Trophoblast cell (in vitro differentiated cells and primary cell): ENCODE results near the gene OR6N2.

Source experiments
- DNase-seq, 2 donors: peaks; one replicate each; pipeline ENCODE4 v3.0.0-alpha.2; 2016
- H2AFZ ChIP-seq: 2 replicates; pipeline ENCODE4 v1.6.1; 2013; ENCODE audit warnings: low read length, moderate library complexity, mild to moderate bottlenecking; ENCODE audit not compliant: insufficient read depth, poor library complexity
- H2AK5ac ChIP-seq: 2 replicates; pipeline ENCODE4 v1.6.1; 2013; ENCODE audit warnings: mild to moderate bottlenecking, low read length
- H2BK120ac ChIP-seq: 2 replicates; pipeline ENCODE4 v1.6.1; 2013; ENCODE audit warnings: low read length, mild to moderate bottlenecking, moderate library complexity; ENCODE audit not compliant: insufficient read depth, poor library complexity
- H2BK12ac ChIP-seq: 2 replicates; pipeline ENCODE4 v1.6.1; 2013; ENCODE audit warnings: mild to moderate bottlenecking, low read length, moderate library complexity
- H2BK5ac ChIP-seq: 2 replicates; pipeline ENCODE4 v1.6.1; 2013; ENCODE audit warnings: low read length, low read depth, moderate library complexity, mild to moderate bottlenecking; ENCODE audit not compliant: poor library complexity
- H3K14ac ChIP-seq: 2 replicates; pipeline ENCODE4 v1.6.1; 2013; ENCODE audit warnings: mild to moderate bottlenecking, low read length
- H3K18ac ChIP-seq: 2 replicates; pipeline ENCODE4 v1.6.1; 2013; ENCODE audit warnings: mild to moderate bottlenecking, low read length
- H3K23ac ChIP-seq: 2 replicates; pipeline ENCODE4 v1.6.1; 2013; ENCODE audit warnings: low read length
- H3K27ac ChIP-seq: 2 replicates; pipeline ENCODE4 v1.5.1; 2013; ENCODE audit warnings: low read depth, mild to moderate bottlenecking, inconsistent platforms, low read length, moderate library complexity
- H3K27me3 ChIP-seq: 2 replicates; pipeline ENCODE4 v1.6.1; 2013; ENCODE audit warnings: inconsistent platforms, mild to moderate bottlenecking, low read length, moderate library complexity; ENCODE audit not compliant: insufficient read depth
- H3K36me3 ChIP-seq, 2 experiments: 1 replicate in 1 of 2; 2 replicates in 1 of 2; pipeline ENCODE4 v1.6.1; 2013; ENCODE audit warnings: low read length in 2 of 2, mild to moderate bottlenecking in 2 of 2, moderate library complexity in 1 of 2; ENCODE audit not compliant: insufficient read depth in 2 of 2, control insufficient read depth in 1 of 2
- H3K4ac ChIP-seq: 2 replicates; pipeline ENCODE4 v1.6.1; 2013; ENCODE audit warnings: low read depth, mild to moderate bottlenecking, low read length, moderate library complexity
- H3K4me1 ChIP-seq, 2 experiments: 1 replicate in 1 of 2; 2 replicates in 1 of 2; pipeline ENCODE4 v1.6.1; 2013; ENCODE audit warnings: low read length in 2 of 2, mild to moderate bottlenecking in 2 of 2, moderate library complexity in 1 of 2; ENCODE audit not compliant: insufficient read depth in 2 of 2, control insufficient read depth in 1 of 2
- H3K4me2 ChIP-seq: 2 replicates; pipeline ENCODE4 v1.6.1; 2013; ENCODE audit warnings: inconsistent platforms, mild to moderate bottlenecking, low read length, moderate library complexity
- H3K4me3 ChIP-seq: 2 replicates; pipeline ENCODE4 v1.5.1; 2013; ENCODE audit warnings: mild to moderate bottlenecking, low read depth, low read length, inconsistent platforms
- H3K79me1 ChIP-seq: one replicate; pipeline ENCODE4 v1.6.1; 2013; ENCODE audit warnings: low read length
- H3K79me2 ChIP-seq: 2 replicates; pipeline ENCODE4 v1.6.1; 2013; ENCODE audit warnings: low read length, mild to moderate bottlenecking; ENCODE audit not compliant: control insufficient read depth, insufficient read depth, poor library complexity
- H3K9ac ChIP-seq: 2 replicates; pipeline ENCODE4 v1.6.1; 2013; ENCODE audit warnings: mild to moderate bottlenecking, low read length
- H3K9me3 ChIP-seq: 2 replicates; pipeline ENCODE4 v1.6.1; 2013; ENCODE audit warnings: low read depth, mild to moderate bottlenecking, control low read depth, inconsistent platforms, low read length; ENCODE audit not compliant: insufficient read depth
- H4K12ac ChIP-seq: 2 replicates; pipeline ENCODE4 v1.6.1; 2013; ENCODE audit warnings: low read depth, mild to moderate bottlenecking, low read length, moderate library complexity
- H4K8ac ChIP-seq: 2 replicates; pipeline ENCODE4 v1.6.1; 2013; ENCODE audit warnings: low read depth, mild to moderate bottlenecking, low read length, moderate library complexity
- H4K91ac ChIP-seq: one replicate; pipeline ENCODE4 v1.6.1; 2013; ENCODE audit warnings: low read depth, mild to moderate bottlenecking, low read length, moderate library complexity
- WGBS: extraction: QIAGEN DNeasy Blood & Tissue Kit; methylation state at CpG from one replicate; pipeline ENCODE4 v1.1.7; 2013; ENCODE audit warnings: missing lambda C conversion rate; ENCODE audit not compliant: insufficient read length, insufficient coverage; ENCODE audit errors: extremely low coverage; 5-methylcytosine and 5-hydroxymethylcytosine counted together

The OR6N2 gene

GRCh38 chr1:158799689-158800088 lies 18.7 kb upstream of the OR6N2 start:
- Histone ChIP-seq H2AK5ac (no peak overlapping the region), H3K4me1 (no peaks in the 10 kb centered on the region), H3K9ac (no peak overlapping the region), H3K27ac (no peak overlapping the region), H4K91ac (no peak overlapping the region), H3K18ac (no peak overlapping the region), H3K4me3 (no peak overlapping the region), H2BK5ac (no peak overlapping the region), H3K4me2 (no peak overlapping the region), H3K4ac (no peak overlapping the region), H3K23ac (no peak overlapping the region), H2BK12ac (no peak overlapping the region), H3K79me2 (no peaks in the 10 kb centered on the region), H4K12ac (no peak overlapping the region), H2AFZ (no peak overlapping the region), H3K27me3 (no peaks in the 10 kb centered on the region), H3K79me1 (no peaks in the 10 kb centered on the region), H3K36me3 (no peaks in the 10 kb centered on the region), H2BK120ac (no peak overlapping the region), H3K14ac (no peak overlapping the region), H4K8ac (no peak overlapping the region), H3K9me3 (no peaks in the 10 kb centered on the region)
- no CpG with 5 or more reads among the region's 4 CpGs for WGBS
- DNase-seq = no peak

DNA sequence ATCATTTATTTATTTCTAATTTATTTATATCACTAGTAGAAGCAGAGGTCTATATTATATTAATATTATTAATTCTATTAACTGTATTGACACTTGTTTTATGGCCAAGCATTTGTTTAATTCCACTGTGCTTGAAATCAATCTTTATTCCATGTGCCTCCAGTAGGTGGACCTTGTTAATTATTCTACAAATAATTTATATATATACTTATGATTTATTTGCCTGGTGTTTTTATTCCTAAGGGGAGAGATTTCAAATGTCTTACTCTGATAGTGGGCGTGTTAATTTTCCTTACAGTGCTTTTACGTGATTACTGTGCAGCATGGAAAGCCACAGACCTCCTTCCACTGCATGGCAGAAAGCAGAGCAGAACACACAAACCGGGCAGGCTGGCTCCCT lies 17.5 kb upstream of the OR6N2 start:
- no peak for DNase-seq
- Histone ChIP-seq H3K36me3 (no peaks in the 10 kb centered on the region), H3K23ac (no peak overlapping the region), H2BK120ac (no peak overlapping the region), H3K27ac (no peak overlapping the region), H2AK5ac (no peak overlapping the region), H3K14ac (no peak overlapping the region), H3K79me1 (no peaks in the 10 kb centered on the region), H3K4me3 (no peak overlapping the region), H2BK12ac (no peak overlapping the region), H4K91ac (no peak overlapping the region), H3K4ac (no peak overlapping the region), H2BK5ac (no peak overlapping the region), H3K18ac (no peak overlapping the region), H4K12ac (no peak overlapping the region), H3K9me3 (no peaks in the 10 kb centered on the region), H4K8ac (no peak overlapping the region), H3K4me1 (no peaks in the 10 kb centered on the region), H3K27me3 (no peaks in the 10 kb centered on the region), H3K79me2 (no peaks in the 10 kb centered on the region), H3K4me2 (no peak overlapping the region), H2AFZ (no peak overlapping the region), H3K9ac (no peak overlapping the region)
- WGBS = no CpG with 5 or more reads among the region's 3 CpGs

- no peak overlapping the region for H3K27ac ChIP-seq
- no peaks in the 10 kb centered on the region for H3K79me1 ChIP-seq
- no peaks in the 10 kb centered on the region for H3K4me1 ChIP-seq
- H3K23ac ChIP-seq = no peak overlapping the region
- no peak overlapping the region for H4K8ac ChIP-seq
- no peak overlapping the region for H2AFZ ChIP-seq
- H2AK5ac ChIP-seq = no peak overlapping the region
- no peak overlapping the region for H3K4me3 ChIP-seq
- H3K27me3 ChIP-seq = no peaks in the 10 kb centered on the region
- H4K91ac ChIP-seq = no peak overlapping the region
- no peaks in the 10 kb centered on the region for H3K79me2 ChIP-seq
- H2BK5ac ChIP-seq = no peak overlapping the region
- no peak for DNase-seq
- H2BK12ac ChIP-seq = no peak overlapping the region
- H3K36me3 ChIP-seq = no peaks in the 10 kb centered on the region
- H3K14ac ChIP-seq = no peak overlapping the region
- no peak overlapping the region for H3K4me2 ChIP-seq
- no peak overlapping the region for H2BK120ac ChIP-seq
- no peak overlapping the region for H3K4ac ChIP-seq
- H3K9ac ChIP-seq = no peak overlapping the region
- H3K18ac ChIP-seq = no peak overlapping the region
- WGBS = no CpG with 5 or more reads among the region's 6 CpGs
- no peaks in the 10 kb centered on the region for H3K9me3 ChIP-seq
- H4K12ac ChIP-seq = no peak overlapping the region
Observed at GRCh38 chr1:158794247-158794646, 13.2 kb upstream of the OR6N2 start.

GRCh38 chr1:158793604-158794003 lies 12.6 kb upstream of the OR6N2 start:
- no CpG with 5 or more reads among the region's 2 CpGs for WGBS
- H3K36me3 ChIP-seq = no peaks in the 10 kb centered on the region
- no peak overlapping the region for H2BK12ac ChIP-seq
- H2BK120ac ChIP-seq = no peak overlapping the region
- H3K18ac ChIP-seq = no peak overlapping the region
- no peak overlapping the region for H3K9ac ChIP-seq
- no peaks in the 10 kb centered on the region for H3K79me2 ChIP-seq
- H3K4me2 ChIP-seq = no peak overlapping the region
- no peak overlapping the region for H4K12ac ChIP-seq
- no peak overlapping the region for H3K14ac ChIP-seq
- H3K4me3 ChIP-seq = no peak overlapping the region
- H3K79me1 ChIP-seq = no peaks in the 10 kb centered on the region
- no peak overlapping the region for H4K8ac ChIP-seq
- no peaks in the 10 kb centered on the region for H3K9me3 ChIP-seq
- no peaks in the 10 kb centered on the region for H3K27me3 ChIP-seq
- no peaks in the 10 kb centered on the region for H3K4me1 ChIP-seq
- no peak overlapping the region for H2AK5ac ChIP-seq
- H4K91ac ChIP-seq = no peak overlapping the region
- H3K27ac ChIP-seq = no peak overlapping the region
- no peak overlapping the region for H3K4ac ChIP-seq
- H2BK5ac ChIP-seq = no peak overlapping the region
- DNase-seq = peak in 1 of 2 donors; percentile 4
- no peak overlapping the region for H2AFZ ChIP-seq
- no peak overlapping the region for H3K23ac ChIP-seq
